LHCN-M2 (cell line): ENCODE measurements around the gene KRTAP1-5. TPM values are rescaled to one million over a fixed set of nuclear protein-coding genes. Genes with fewer than 3 reads are reported as not detected.
"Not testable (repeated sequence)": the region's sequence is repeated elsewhere in the genome, so short reads cannot be mapped to it uniquely, and the experiment has no call there.

Source experiments
- DNase-seq: peaks from one replicate; pipeline ENCODE4 v3.0.0-alpha.2; 2012; ENCODE audit warnings: low read depth
- total RNA-seq: library from RNA; depleted of rRNA; stranded (reverse); fragments of >200 nt; gene quantifications from 2 replicates; pipeline ENCODE4 v1.2.3, GENCODE V29; 2014; rRNA removed

Gene KRTAP1-5
- total RNA-seq, 1 experiment from 2014 or later, result 2.8 TPM

DNA sequence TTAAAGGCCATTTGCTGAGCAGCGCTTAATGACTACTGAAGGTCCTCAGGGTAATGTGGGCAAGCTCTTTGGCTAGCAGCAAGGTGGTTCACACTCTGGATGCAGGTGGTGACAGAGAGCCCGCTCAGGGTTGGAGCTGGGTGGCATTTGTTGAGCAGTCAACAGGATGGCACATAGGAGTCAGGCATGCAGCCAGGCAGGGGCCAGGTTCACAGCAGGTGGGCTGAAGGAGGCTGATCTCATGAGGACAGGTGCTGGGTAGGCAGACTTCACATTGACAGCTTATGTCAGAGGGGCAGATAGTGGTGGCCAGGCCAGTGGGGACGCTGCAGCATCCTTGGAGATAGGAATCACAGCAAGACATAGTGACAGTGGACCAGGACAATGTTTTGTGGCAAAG, 22.6 kb downstream of the KRTAP1-5 start:
- no peak for DNase-seq

- no peak for DNase-seq
These were observed 23.1 kb downstream of the KRTAP1-5 start for GRCh38 chr17:41003926-41004325.

DNA sequence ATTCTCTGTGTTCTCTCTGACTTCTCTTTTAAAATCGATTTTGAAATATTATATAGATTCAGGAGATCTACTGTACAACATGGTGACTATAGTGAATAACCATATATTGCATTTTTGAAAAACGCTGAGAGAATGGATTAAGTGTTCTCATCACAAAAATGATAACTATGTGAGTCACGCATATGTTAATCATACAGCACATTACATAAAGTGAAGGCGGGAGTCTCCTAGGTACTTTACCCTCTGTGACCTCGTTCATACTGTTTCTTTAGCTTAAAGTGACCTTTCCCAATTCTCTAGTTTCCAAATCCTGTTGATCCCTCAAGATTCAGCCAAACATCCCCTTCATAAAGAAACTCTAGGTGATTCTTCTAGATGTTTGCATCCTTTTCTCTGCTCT, 24.2 kb downstream of the KRTAP1-5 start:
- peak; percentile 47 for DNase-seq

DNA sequence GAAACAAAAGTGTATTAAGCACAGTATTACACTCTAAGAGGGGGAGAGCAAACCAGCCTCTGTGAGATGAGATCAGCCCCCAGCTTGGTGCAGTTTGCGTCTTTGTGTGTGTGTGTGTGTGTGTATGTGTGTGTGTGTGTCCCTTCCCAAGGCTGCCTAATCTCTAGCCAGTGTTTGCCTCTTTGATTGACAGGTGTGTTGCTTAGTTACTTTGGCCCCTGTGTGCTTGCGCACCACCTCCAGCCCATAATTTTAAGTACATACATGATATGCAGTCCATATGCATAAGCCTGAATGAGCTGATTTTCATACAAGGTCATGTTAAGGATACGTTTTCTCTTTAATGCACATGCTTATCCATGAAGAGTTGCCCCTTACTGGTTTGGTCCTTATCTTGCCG, 25.2 kb downstream of the KRTAP1-5 start:
- DNase-seq, result no peak

GRCh38 chr17:40999563-40999962, 27.4 kb downstream of the KRTAP1-5 start, which contains the start of gene KRTAP3-2:
TSS of gene KRTAP3-2 (minus strand) at chr17:40999906. CDS start at chr17:40999853, 53 bp downstream.
- DNase-seq, result not testable (repeated sequence)

GRCh38 chr17:40997361-40997760, 29.6 kb downstream of the KRTAP1-5 start:
- DNase-seq, result no peak

DNA sequence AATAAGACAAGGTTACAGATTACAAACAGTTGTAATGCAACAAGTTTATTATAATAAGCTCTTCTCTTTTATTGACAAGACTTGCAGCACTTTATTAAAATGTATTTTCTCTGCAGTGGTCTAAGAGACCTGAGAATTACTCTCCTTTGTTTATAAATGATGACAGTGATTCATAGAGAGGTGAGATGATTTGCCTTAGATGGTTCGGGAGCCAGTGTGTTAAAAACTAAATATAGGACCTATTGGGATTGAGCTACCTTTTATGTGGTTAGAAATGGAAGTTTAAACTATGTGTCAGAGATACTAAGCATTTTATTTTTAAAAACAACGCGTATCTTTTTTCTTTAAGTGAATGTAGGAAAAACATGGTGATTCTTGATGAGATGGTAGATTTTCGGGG, 30.2 kb downstream of the KRTAP1-5 start:
- no peak for DNase-seq

DNA sequence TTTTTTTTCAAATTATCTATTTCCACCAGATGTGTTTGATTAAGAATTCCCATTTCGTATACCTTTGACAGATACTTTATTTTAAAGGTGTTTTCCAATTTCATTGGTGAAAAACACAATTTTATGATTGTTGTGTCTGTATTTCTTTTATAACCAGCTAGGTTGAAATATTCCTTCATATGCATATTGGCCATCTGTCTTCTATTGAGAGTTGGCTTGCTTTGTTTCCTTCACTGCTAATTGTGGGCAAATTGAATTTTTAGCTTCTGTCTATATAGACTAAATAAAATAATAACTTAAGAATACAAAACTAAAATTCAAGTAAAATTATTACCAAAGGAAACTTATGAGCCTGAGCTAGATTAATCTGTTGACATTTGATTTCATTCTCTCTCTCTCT, 31.9 kb downstream of the KRTAP1-5 start:
- DNase-seq, result no peak

DNA sequence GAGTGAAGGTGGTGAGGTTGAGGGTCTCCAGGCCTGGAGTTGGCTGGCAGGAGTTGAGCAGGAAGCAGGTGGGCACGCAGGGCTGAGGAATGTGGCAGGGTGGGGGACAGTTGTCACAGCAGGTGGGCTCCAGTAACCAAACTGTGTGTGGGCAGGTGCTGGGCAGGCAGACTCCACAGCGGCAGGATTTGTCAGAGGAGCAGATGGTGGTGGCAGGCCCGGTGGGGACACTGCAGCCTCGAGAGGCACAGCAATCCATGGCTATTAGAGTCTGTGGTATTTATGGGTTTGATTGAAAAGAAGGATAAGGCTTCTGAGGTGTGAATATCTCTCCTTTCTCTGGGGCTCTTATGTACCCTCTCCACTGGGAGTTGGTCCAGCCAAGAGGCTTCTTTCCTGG, 33.2 kb downstream of the KRTAP1-5 start, which contains the start of gene KRTAP3-3:
Gene KRTAP3-3, minus strand, starts transcription at position 326 of the 400 bp plus-strand sequence. Its CDS starts 67 bp downstream, at position 259.
- DNase-seq, result no peak

GRCh38 chr17:40993084-40993483, 33.9 kb downstream of the KRTAP1-5 start:
- DNase-seq, result no peak

- no peak for DNase-seq
These were observed 34.3 kb downstream of the KRTAP1-5 start for GRCh38 chr17:40992666-40993065.

- DNase-seq, result no peak
These were observed 40.1 kb downstream of the KRTAP1-5 start for GRCh38 chr17:40986920-40987319.

DNA sequence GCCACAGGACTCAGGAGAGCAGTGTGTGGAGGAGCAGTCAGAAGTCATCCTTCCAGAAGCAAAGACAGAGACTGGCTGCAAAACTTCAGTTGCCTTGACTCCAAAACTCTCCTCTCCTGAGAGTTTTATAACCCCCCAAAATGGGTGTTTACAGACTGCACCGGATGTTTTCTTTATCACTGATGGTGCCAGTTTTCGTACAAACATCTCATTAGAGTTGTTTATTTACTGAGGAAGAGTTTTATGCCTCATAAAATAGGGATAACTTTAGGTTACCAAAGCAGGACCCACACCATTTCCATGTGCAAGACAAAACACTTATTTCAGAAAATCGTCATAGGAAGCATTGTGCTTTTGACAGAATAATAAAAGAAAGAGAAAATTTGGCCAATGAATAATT, 42.8 kb downstream of the KRTAP1-5 start, which contains the start of gene KRT40:
Gene KRT40, minus strand, starts transcription at position 101 of the 400 bp plus-strand sequence. Its CDS starts 53 bp downstream, at position 48.
- DNase-seq, result no peak

GRCh38 chr17:40981115-40981514, 45.9 kb downstream of the KRTAP1-5 start:
- no peak for DNase-seq

GRCh38 chr17:40980596-40980995, 46.4 kb downstream of the KRTAP1-5 start:
- peak; percentile 71 for DNase-seq

DNA sequence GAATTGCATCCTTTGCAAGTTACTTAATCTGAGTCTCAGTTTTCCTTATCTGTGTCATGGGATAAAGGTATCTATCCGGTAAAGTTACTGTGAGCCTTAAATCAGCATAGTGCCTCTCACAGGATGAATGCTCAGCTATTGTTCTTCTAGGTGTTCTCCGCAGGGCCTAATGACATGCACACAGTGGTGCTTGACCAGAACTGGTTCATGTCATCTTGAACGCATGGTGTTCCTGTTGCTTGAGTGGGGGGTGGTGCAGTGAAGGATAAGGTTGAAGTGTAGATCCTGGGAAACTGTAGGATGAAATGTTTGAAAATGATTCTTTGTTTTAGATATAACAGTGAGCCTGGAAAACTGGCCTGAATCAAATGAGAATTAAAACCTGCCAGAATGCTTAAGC, 46.9 kb downstream of the KRTAP1-5 start:
- no peak for DNase-seq

DNA sequence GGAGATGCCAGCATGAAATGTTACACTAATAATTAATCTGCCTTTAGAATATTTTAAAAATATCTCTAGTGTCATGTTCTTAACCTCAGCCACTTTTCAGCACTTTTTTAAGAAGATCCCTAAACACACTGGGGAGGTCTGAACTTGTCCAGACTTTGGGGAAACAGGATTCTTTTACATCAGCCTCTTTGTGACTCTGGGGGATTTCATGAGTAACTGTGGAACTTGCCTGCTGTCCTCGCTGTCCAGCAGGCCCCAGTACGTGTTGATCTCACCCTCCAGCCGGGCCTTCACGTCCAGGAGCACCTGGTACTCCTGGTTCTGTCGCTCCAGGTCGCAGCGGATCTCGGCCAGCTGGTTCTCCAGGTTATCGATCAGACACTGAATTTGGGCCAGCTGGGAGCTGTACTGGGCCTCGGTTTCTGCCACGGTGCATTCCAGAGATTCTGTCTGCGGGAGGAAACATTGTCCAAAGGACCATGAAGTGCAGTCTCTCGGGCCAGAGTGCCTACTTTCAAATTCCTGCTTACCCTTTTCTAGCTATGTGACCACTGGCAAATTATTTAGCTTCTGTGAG, 48.3 kb downstream of the KRTAP1-5 start:
- DNase-seq, result no peak

Other genes with a start within 250 kb of the KRTAP1-5 start
- not detected in 2 replicates for gene KRT27, start 244.7 kb downstream of the KRTAP1-5 start, total RNA-seq
- not detected in 2 replicates for gene KRT28, start 227.2 kb downstream of the KRTAP1-5 start, total RNA-seq
- gene KRT10, start 204.6 kb downstream of the KRTAP1-5 start, total RNA-seq, result 20.1 and 33.0 TPM in 2 replicates
- not detected in 2 replicates for gene KRT12, start 160.0 kb downstream of the KRTAP1-5 start, total RNA-seq
- gene KRT20, start 142.0 kb downstream of the KRTAP1-5 start, total RNA-seq, result not detected in 2 replicates
- not detected in 2 replicates for gene KRT23, start 89.6 kb downstream of the KRTAP1-5 start, total RNA-seq
- gene KRT39, start 60.3 kb downstream of the KRTAP1-5 start, total RNA-seq, result not detected in 2 replicates
- not detected in 2 replicates for gene KRT40, start 42.9 kb downstream of the KRTAP1-5 start, total RNA-seq
- gene KRTAP3-3, start 33.0 kb downstream of the KRTAP1-5 start, total RNA-seq, result not detected in 2 replicates
- gene KRTAP3-2, start 27.3 kb downstream of the KRTAP1-5 start, total RNA-seq, result not detected in 2 replicates
- gene KRTAP3-1, start 18.1 kb downstream of the KRTAP1-5 start, total RNA-seq, result not detected in 2 replicates
- gene KRTAP1-4, start 3.0 kb upstream of the KRTAP1-5 start, total RNA-seq, result not detected in 2 replicates
- gene KRTAP1-3, start 7.7 kb upstream of the KRTAP1-5 start, total RNA-seq, result not detected in 2 replicates
- gene KRTAP1-1, start 14.2 kb upstream of the KRTAP1-5 start, total RNA-seq, result not detected in 2 replicates
- not detected in 2 replicates for gene KRTAP2-1, start 20.1 kb upstream of the KRTAP1-5 start, total RNA-seq
- gene KRTAP2-2, start 28.0 kb upstream of the KRTAP1-5 start, total RNA-seq, result not detected in 2 replicates
- 0.80 and 3.4 TPM in 2 replicates for gene KRTAP2-3, start 32.9 kb upstream of the KRTAP1-5 start, total RNA-seq
- gene KRTAP2-4, start 38.7 kb upstream of the KRTAP1-5 start, total RNA-seq, result not detected in 2 replicates
- not detected in 2 replicates for gene KRTAP4-7, start 56.9 kb upstream of the KRTAP1-5 start, total RNA-seq
- gene KRTAP4-8, start 70.9 kb upstream of the KRTAP1-5 start, total RNA-seq, result not detected in 2 replicates
- not detected in 2 replicates for gene KRTAP4-16, start 75.0 kb upstream of the KRTAP1-5 start, total RNA-seq
- gene KRTAP4-9, start 78.2 kb upstream of the KRTAP1-5 start, total RNA-seq, result not detected in 2 replicates
- not detected in 2 replicates for gene KRTAP4-11, start 91.2 kb upstream of the KRTAP1-5 start, total RNA-seq
- not detected in 2 replicates for gene KRTAP4-12, start 97.0 kb upstream of the KRTAP1-5 start, total RNA-seq
- not detected in 2 replicates for gene KRTAP4-6, start 113.3 kb upstream of the KRTAP1-5 start, total RNA-seq
- gene KRTAP4-5, start 122.6 kb upstream of the KRTAP1-5 start, total RNA-seq, result not detected in 2 replicates
- gene KRTAP4-4, start 133.5 kb upstream of the KRTAP1-5 start, total RNA-seq, result not detected in 2 replicates
- gene KRTAP4-3, start 141.0 kb upstream of the KRTAP1-5 start, total RNA-seq, result not detected in 2 replicates
- not detected in 2 replicates for gene KRTAP4-2, start 151.0 kb upstream of the KRTAP1-5 start, total RNA-seq
- not detected in 2 replicates for gene KRTAP4-1, start 157.7 kb upstream of the KRTAP1-5 start, total RNA-seq
- not detected in 2 replicates for gene KRTAP9-1, start 162.7 kb upstream of the KRTAP1-5 start, total RNA-seq
- gene KRTAP9-2, start 199.4 kb upstream of the KRTAP1-5 start, total RNA-seq, result not detected in 2 replicates
- gene KRTAP9-3, start 205.2 kb upstream of the KRTAP1-5 start, total RNA-seq, result not detected in 2 replicates
- gene KRTAP9-8, start 210.8 kb upstream of the KRTAP1-5 start, total RNA-seq, result not detected in 2 replicates
- not detected in 2 replicates for gene KRTAP9-4, start 222.5 kb upstream of the KRTAP1-5 start, total RNA-seq
- gene KRTAP9-9, start 228.2 kb upstream of the KRTAP1-5 start, total RNA-seq, result not detected in 2 replicates
- gene KRTAP9-6, start 238.2 kb upstream of the KRTAP1-5 start, total RNA-seq, result not detected in 2 replicates
- not detected in 2 replicates for gene KRTAP9-7, start 248.5 kb upstream of the KRTAP1-5 start, total RNA-seq